ENCODE measurements around the gene FST. TPM values are rescaled to one million over a fixed set of nuclear protein-coding genes. Genes with fewer than 3 reads are reported as not detected.

The FST gene
- total RNA-seq, 1 experiment from 2014 or later, result 19.4 TPM

DNA sequence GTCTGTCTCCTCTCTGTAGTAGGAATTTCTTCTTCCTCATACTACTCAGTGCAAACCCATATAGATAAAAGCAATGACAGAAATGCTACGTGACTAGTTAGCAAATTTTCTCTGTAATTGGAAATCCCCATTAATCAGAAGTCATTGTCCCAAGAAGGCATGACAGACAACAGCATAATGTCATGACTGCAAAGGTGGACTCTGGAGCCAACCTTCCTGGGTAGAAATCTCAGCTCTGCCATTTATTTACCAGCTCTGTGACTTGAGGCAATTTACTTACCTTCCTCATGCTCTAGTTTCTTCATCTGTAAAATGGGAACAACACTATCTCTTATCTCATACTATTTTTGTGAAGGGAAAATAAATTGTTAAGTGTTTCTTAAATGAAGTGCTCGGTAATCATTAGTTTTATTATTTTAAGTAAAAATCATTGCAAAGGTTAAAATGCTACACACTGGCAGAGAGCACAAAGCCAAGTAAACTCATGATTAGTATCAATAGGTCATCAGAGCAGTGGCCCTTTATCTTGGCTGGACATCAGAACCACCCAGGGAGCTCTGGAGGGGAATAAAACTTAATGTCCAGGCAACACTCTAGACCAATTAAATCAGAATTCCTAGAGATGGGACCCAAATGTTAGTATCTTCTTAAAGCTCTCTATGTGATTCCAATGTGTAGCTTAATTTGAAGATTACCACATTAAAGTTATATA, 43.8 kb upstream of the FST start:
- CTCF ChIA-PET, result no interaction called here

DNA sequence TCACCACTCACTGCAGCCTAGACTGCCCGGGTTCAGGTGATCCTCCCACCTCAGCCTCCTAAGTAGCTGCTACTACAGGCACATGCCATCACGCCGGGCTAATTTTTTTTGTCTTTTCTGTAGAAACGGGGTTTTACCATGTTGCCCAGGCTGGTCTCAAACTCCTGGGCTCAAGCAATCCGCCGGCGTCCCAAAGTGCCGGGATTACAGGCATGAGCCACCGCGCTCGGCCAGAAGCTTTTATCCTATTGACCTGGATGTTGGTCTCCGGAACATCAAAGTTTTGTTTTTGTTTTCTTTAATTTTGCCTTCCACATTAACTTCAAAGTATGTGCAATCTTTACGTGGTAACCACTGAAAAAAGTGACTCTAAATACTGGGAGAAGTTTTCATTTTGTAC, 42.4 kb upstream of the FST start:
- peaks cover 17% of the 10 kb centered on the region for H3K4me1 Mint-ChIP-seq (ENCODE audit: low read depth, unreplicated experiment)
- no TSS peak for BruUV-seq (replicated peaks)
- TF ChIP-seq CTCF (IDR thresholded peaks at IDR 0.05; ENCODE audit: unreplicated experiment), result no peak
- H3K27me3 Mint-ChIP-seq (ENCODE audit: unreplicated experiment), result no peaks in the 10 kb centered on the region
- no peak overlapping the region for H3K27ac Mint-ChIP-seq (ENCODE audit: unreplicated experiment)
- CTCF ChIA-PET, result no interaction called here
- no peak for DNase-seq
- H3K36me3 Mint-ChIP-seq (ENCODE audit: insufficient read depth, unreplicated experiment), result no peaks in the 10 kb centered on the region
- H3K4me3 Mint-ChIP-seq (ENCODE audit: low read depth, unreplicated experiment), result no peak overlapping the region
- no peaks in the 10 kb centered on the region for H3K9me3 Mint-ChIP-seq (ENCODE audit: low read depth, unreplicated experiment)
- intact Hi-C loops (cut with micrococcal nuclease; ENCODE audit: unreplicated experiment), result no loop called here

More for the DNA sequence above, 43.8 kb upstream of the FST start:
- no TSS peak for BruUV-seq (replicated peaks)
- no peak for DNase-seq
- Mint-ChIP-seq H3K4me3 (ENCODE audit: low read depth, unreplicated experiment) (no peak overlapping the region), H3K27me3 (ENCODE audit: unreplicated experiment) (no peaks in the 10 kb centered on the region), H3K9me3 (ENCODE audit: low read depth, unreplicated experiment) (no peaks in the 10 kb centered on the region), H3K4me1 (ENCODE audit: low read depth, unreplicated experiment) (peaks cover 17% of the 10 kb centered on the region), H3K27ac (ENCODE audit: unreplicated experiment) (no peak overlapping the region), H3K36me3 (ENCODE audit: insufficient read depth, unreplicated experiment) (no peaks in the 10 kb centered on the region)
- no peak for TF ChIP-seq CTCF (IDR thresholded peaks at IDR 0.05; ENCODE audit: unreplicated experiment)
- intact Hi-C loops (cut with micrococcal nuclease; ENCODE audit: unreplicated experiment), result no loop called here

DNA sequence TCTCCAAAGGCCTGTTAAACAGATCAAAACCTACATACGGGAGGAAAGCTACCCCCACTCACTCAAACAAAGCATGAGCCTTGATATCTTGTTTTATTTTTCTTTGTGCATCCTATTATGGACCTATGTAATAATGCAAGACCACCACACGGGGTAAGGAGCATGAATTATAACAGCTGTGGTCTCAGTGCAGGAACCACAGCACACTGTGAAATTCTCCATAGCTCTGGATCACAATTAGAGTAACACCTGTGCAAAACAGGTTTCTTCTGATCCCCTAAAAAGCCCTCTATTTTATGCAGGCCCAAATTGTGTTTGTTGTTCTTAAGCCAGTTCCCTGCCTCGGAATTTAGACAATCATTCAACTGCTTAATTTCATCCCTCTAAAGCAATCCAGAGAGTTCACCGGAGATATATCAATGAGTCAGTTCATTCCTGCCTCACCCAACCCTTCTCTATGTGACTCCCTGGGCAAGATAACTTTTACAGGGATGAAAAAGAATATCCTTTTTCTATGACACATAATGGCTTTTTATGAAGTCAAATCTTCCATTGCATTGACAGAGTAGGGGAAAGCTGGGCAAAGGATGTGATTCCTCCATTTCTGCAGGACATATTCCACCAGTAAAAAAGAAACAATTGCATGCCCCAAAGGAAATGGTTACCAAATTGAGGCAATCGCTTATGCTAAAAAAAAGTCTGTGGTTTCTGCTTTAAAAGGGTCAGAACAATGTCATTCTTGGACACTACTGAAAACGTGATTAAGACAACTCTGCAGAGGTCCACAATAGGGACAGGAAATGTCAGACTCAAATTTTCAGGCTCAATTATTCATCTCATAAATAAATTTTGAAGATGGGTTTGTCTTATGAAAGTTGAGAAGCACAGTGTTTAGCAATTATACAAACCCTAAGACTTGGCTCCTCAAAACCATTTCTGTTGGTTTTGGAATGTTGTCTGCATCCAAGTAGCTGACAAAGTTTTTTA, 41.6 kb upstream of the FST start:
- H3K4me1 Mint-ChIP-seq (ENCODE audit: low read depth, unreplicated experiment), result peaks cover 17% of the 10 kb centered on the region

DNA sequence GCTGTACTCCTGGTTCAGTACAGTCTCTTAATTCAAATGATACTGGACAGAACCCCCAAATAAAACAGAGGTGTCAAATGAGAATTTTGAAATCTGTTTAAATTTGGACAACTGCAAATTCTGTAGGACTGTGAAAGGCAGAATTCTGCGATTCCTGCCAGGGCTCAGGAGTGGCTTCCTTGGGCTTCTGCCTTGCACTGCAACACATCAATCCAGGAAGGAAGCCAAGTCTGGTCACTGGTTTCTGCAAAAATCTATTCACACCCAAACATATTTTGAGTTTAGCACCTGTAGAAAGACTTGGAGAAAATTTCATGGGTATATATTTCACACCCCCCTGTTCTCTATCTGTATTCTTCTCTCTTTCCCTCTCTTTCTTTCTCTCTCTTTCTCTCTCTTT, 37.5 kb upstream of the FST start:
- no peak for DNase-seq
- BruUV-seq (replicated peaks), result no TSS peak
- Mint-ChIP-seq H3K27me3 (ENCODE audit: unreplicated experiment) (no peaks in the 10 kb centered on the region), H3K9me3 (ENCODE audit: low read depth, unreplicated experiment) (no peaks in the 10 kb centered on the region), H3K36me3 (ENCODE audit: insufficient read depth, unreplicated experiment) (no peaks in the 10 kb centered on the region), H3K4me3 (ENCODE audit: low read depth, unreplicated experiment) (no peak overlapping the region), H3K27ac (ENCODE audit: unreplicated experiment) (no peak overlapping the region), H3K4me1 (ENCODE audit: low read depth, unreplicated experiment) (peaks cover 7% of the 10 kb centered on the region)
- intact Hi-C loops (cut with micrococcal nuclease; ENCODE audit: unreplicated experiment), result no loop called here
- no peak for TF ChIP-seq CTCF (IDR thresholded peaks at IDR 0.05; ENCODE audit: unreplicated experiment)
- CTCF ChIA-PET, result no interaction called here

More for the DNA sequence above, 41.6 kb upstream of the FST start:
- Mint-ChIP-seq H3K9me3 (ENCODE audit: low read depth, unreplicated experiment) (no peaks in the 10 kb centered on the region), H3K36me3 (ENCODE audit: insufficient read depth, unreplicated experiment) (no peaks in the 10 kb centered on the region), H3K27me3 (ENCODE audit: unreplicated experiment) (no peaks in the 10 kb centered on the region), H3K4me3 (ENCODE audit: low read depth, unreplicated experiment) (no peak overlapping the region), H3K27ac (ENCODE audit: unreplicated experiment) (no peak overlapping the region)
- TF ChIP-seq CTCF (IDR thresholded peaks at IDR 0.05; ENCODE audit: unreplicated experiment), result no peak
- intact Hi-C loops (cut with micrococcal nuclease; ENCODE audit: unreplicated experiment), result no loop called here
- BruUV-seq (replicated peaks), result no TSS peak
- DNase-seq, result no peak
- CTCF ChIA-PET, result no interaction called here
